ENCODE data around the gene PDE4A.

- TF ChIP-seq CTCF (IDR thresholded peaks at IDR 0.05), result no peak
- TF ChIP-seq POLR2A (IDR thresholded peaks at IDR 0.05), result no peak
Observed at GRCh38 chr19:10471909-10472308, 51.6 kb downstream of the PDE4A start.

Data from suprapubic skin (tissue), 3 donors.